ENCODE data around the gene TRAPPC5. TPM values are rescaled to one million over a fixed set of nuclear protein-coding genes. Genes with fewer than 3 reads are reported as not detected.

The TRAPPC5 gene
- total RNA-seq, 1 donor from 2014 or later = 93.8 TPM

GRCh38 chr19:7676376-7676775 is 4.3 kb upstream of the TRAPPC5 start:
- no peak for DNase-seq (ENCODE audit: low read depth in 2 of 2)

GRCh38 chr19:7676854-7677253 is 3.8 kb upstream of the TRAPPC5 start, which contains the start of gene MCEMP1:
Gene MCEMP1, plus strand, starts transcription at chr19:7677090. Its CDS starts 31 bp downstream, at chr19:7677121.
- DNase-seq (ENCODE audit: low read depth in 2 of 2) = no peak

- no peak for DNase-seq (ENCODE audit: low read depth in 2 of 2)
Observed at GRCh38 chr19:7677669-7678311, 2.8 kb upstream of the TRAPPC5 start.

GRCh38 chr19:7678971-7679751 is 1.5 kb upstream of the TRAPPC5 start:
- peak; percentile 14 to 32 for DNase-seq (ENCODE audit: low read depth in 2 of 2)

- no peak for DNase-seq (ENCODE audit: low read depth in 2 of 2)
Observed at GRCh38 chr19:7679771-7680605, 645 bp upstream of the TRAPPC5 start.

GRCh38 chr19:7681340-7682174 is 924 bp downstream of the TRAPPC5 start:
- DNase-seq (ENCODE audit: low read depth in 2 of 2) = peak; percentile 45 to 75

- DNase-seq (ENCODE audit: low read depth in 2 of 2) = no peak
Observed at GRCh38 chr19:7682175-7682855, 1.7 kb downstream of the TRAPPC5 start.

- DNase-seq (ENCODE audit: low read depth in 2 of 2) = no peak
Observed at GRCh38 chr19:7685546-7686445, 5.2 kb downstream of the TRAPPC5 start.

- no peak for DNase-seq (ENCODE audit: low read depth in 2 of 2)
Observed at GRCh38 chr19:7687177-7687576, 6.5 kb downstream of the TRAPPC5 start.

- no peak for DNase-seq (ENCODE audit: low read depth in 2 of 2)
Observed at GRCh38 chr19:7689165-7689564, 8.5 kb downstream of the TRAPPC5 start.

- no peak for DNase-seq (ENCODE audit: low read depth in 2 of 2)
Observed at GRCh38 chr19:7690779-7691258, 10.2 kb downstream of the TRAPPC5 start.

GRCh38 chr19:7691497-7691896 is 10.9 kb downstream of the TRAPPC5 start:
- no peak for DNase-seq (ENCODE audit: low read depth in 2 of 2)

- no peak for DNase-seq (ENCODE audit: low read depth in 2 of 2)
Observed at GRCh38 chr19:7692417-7693088, 11.9 kb downstream of the TRAPPC5 start.

GRCh38 chr19:7694499-7694898 is 13.9 kb downstream of the TRAPPC5 start:
- no peak for DNase-seq (ENCODE audit: low read depth in 2 of 2)

- DNase-seq (ENCODE audit: low read depth in 2 of 2) = no peak
Observed at GRCh38 chr19:7697721-7698287, 17.2 kb downstream of the TRAPPC5 start.

GRCh38 chr19:7698583-7698982 is 17.9 kb downstream of the TRAPPC5 start:
- DNase-seq (ENCODE audit: low read depth in 2 of 2) = no peak

GRCh38 chr19:7699003-7699402 is 18.4 kb downstream of the TRAPPC5 start:
- DNase-seq (ENCODE audit: low read depth in 2 of 2) = no peak

Data from dermis microvascular lymphatic vessel endothelial cell (primary cell).